Tibial artery (tissue), 4 donors: ENCODE data around the gene SHISA7.

Experiments used
- DNase-seq, 2 donors: peaks; one replicate each; pipeline ENCODE4 v3.0.0-alpha.2; 2019
- H3K27ac ChIP-seq, 2 donors: fragments of 200-600 bp; sonication (generic) in 1 of 2; 1 replicate in 1 of 2; 2 replicates in 1 of 2; pipeline ENCODE4 v1.5.1; 2018 to 2019; ENCODE audit warnings: mild to moderate bottlenecking in 1 of 2
- H3K27me3 ChIP-seq, 2 donors: fragments of 200-600 bp; sonication (generic) in 1 of 2; one replicate each; pipeline versions ENCODE4 v1.5.1 to v1.6.0; 2016 to 2019
- H3K36me3 ChIP-seq, 3 donors: fragments of 200-600 bp; sonication (generic) in 2 of 3; one replicate each; pipeline ENCODE4 v1.5.1; 2016 to 2019; ENCODE audit warnings: mild to moderate bottlenecking in 2 of 3
- H3K4me1 ChIP-seq, 4 donors: fragments of 200-600 bp; sonication (generic) in 2 of 4; 1 replicate in 3 of 4; 2 replicates in 1 of 4; pipeline ENCODE4 v1.5.1; 2016 to 2019
- H3K4me3 ChIP-seq, 2 donors: fragments of 200-600 bp; sonication (generic) in 1 of 2; 1 replicate in 1 of 2; 2 replicates in 1 of 2; pipeline ENCODE4 v1.5.1; 2018 to 2019; ENCODE audit warnings: mild to moderate bottlenecking in 2 of 2
- H3K9me3 ChIP-seq, 3 donors: fragments of 200-600 bp; sonication (generic) in 1 of 3; one replicate each; pipeline ENCODE4 v1.5.1; 2016 to 2019
- CTCF ChIP-seq, 2 experiments: fragments of 200-600 bp in 1 of 2; fragments of 450-650 bp in 1 of 2; IDR thresholded peaks; one replicate each; pipeline ENCODE4 v1.5.1; 2017 to 2019; ENCODE audit warnings: antibody characterized with exemption in 2 of 2, mild to moderate bottlenecking in 1 of 2, moderate library complexity in 1 of 2
- intact Hi-C: fragments of 100-400 bp; cut with DNase I; formaldehyde crosslinking; loops from one replicate; pipeline ENCODE4 v1.15.0; 2023; ENCODE audit warnings: low total_unique reads

Gene SHISA7

GRCh38 chr19:55443045-55443823 lies at the start of gene SHISA7:
TSS of gene SHISA7 (minus strand) at chr19:55443300. CDS start at chr19:55442863, 437 bp downstream.
- Histone ChIP-seq H3K27ac (no peak within 1 kb of the TSS), H3K4me3 (no peak within 1 kb of the TSS), H3K9me3 (no peaks in the 10 kb centered on the region), H3K27me3 (peaks cover 0 to 86% of the 10 kb centered on the region in 2 donors), H3K4me1 (peaks cover 0 to 22% (median 9%) of the 10 kb centered on the region in 4 donors), H3K36me3 (no peaks in the 10 kb centered on the region)
- DNase-seq, result no peak
- no peak for TF ChIP-seq CTCF (IDR thresholded peaks at IDR 0.05)
- intact Hi-C loops, result no loop called here

- DNase-seq, result no peak
Measured at GRCh38 chr19:55492362-55492944, 49.4 kb upstream of the SHISA7 start.

GRCh38 chr19:55491546-55492360 lies 48.7 kb upstream of the SHISA7 start:
- intact Hi-C loops, result no loop called here
- Histone ChIP-seq H3K36me3 (no peaks in the 10 kb centered on the region), H3K27me3 (peaks cover 0 to 65% of the 10 kb centered on the region in 2 donors), H3K27ac (peak overlapping the region; percentile 18 to 22), H3K4me1 (peaks cover 0 to 41% (median 18%) of the 10 kb centered on the region in 4 donors), H3K9me3 (no peaks in the 10 kb centered on the region), H3K4me3 (no peak overlapping the region)
- no peak for DNase-seq
- TF ChIP-seq CTCF (IDR thresholded peaks at IDR 0.05), result no peak

More at GRCh38 chr19:55492362-55492944, 49.4 kb upstream of the SHISA7 start:
- peaks cover 0 to 34% (median 13%) of the 10 kb centered on the region in 4 donors for H3K4me1 ChIP-seq
- H3K9me3 ChIP-seq, result no peaks in the 10 kb centered on the region
- H3K4me3 ChIP-seq, result no peak overlapping the region
- H3K27me3 ChIP-seq, result peaks cover 0 to 65% of the 10 kb centered on the region in 2 donors
- intact Hi-C loops, result no loop called here
- H3K36me3 ChIP-seq, result no peaks in the 10 kb centered on the region
- no peak overlapping the region for H3K27ac ChIP-seq
- TF ChIP-seq CTCF (IDR thresholded peaks at IDR 0.05), result no peak

- no peak for DNase-seq
- Histone ChIP-seq H3K36me3 (no peaks in the 10 kb centered on the region), H3K27ac (peak overlapping the region; percentile 18 to 22), H3K4me3 (no peak overlapping the region), H3K27me3 (peaks cover 0 to 75% of the 10 kb centered on the region in 2 donors), H3K4me1 (peaks cover 0 to 51% (median 25%) of the 10 kb centered on the region in 4 donors), H3K9me3 (no peaks in the 10 kb centered on the region)
- no peak for TF ChIP-seq CTCF (IDR thresholded peaks at IDR 0.05)
- intact Hi-C loops, result no loop called here
Measured at GRCh38 chr19:55490478-55491432, 47.7 kb upstream of the SHISA7 start.
